Right renal cortex interstitium (tissue), 3 donors: ENCODE measurements around the gene UTS2. TPM values are rescaled to one million over a fixed set of nuclear protein-coding genes. Genes with fewer than 3 reads are reported as not detected.

Experiments
- DNase-seq, 3 donors: peaks; one replicate each; pipeline ENCODE4 v3.0.0-alpha.2; 2013; ENCODE audit warnings: low read depth in 3 of 3, low spot score in 2 of 3
- polyA plus RNA-seq, 3 donors: library from polyadenylated mRNA; unstranded; fragments of 120-200 nt; gene quantifications; one replicate each; pipeline ENCODE4 v1.2.1, GENCODE V29; 2013; ENCODE audit not compliant: insufficient read length in 3 of 3

UTS2 gene
- polyA plus RNA-seq, 3 donors, result 0.12 to 0.40 TPM; not detected in 1

- no peak for DNase-seq
These were observed 11.0 kb upstream of the UTS2 start for GRCh38 chr1:7863756-7864328.

GRCh38 chr1:7862211-7863060 is 9.6 kb upstream of the UTS2 start:
- DNase-seq, result no peak

GRCh38 chr1:7861452-7861851 is 8.6 kb upstream of the UTS2 start:
- no peak for DNase-seq

- DNase-seq, result no peak
These were observed 7.3 kb upstream of the UTS2 start for GRCh38 chr1:7860130-7860529.

- DNase-seq, result no peak
These were observed 6.5 kb upstream of the UTS2 start for GRCh38 chr1:7859406-7859805.

- no peak for DNase-seq
These were observed 5.1 kb upstream of the UTS2 start for GRCh38 chr1:7857985-7858384.

- no peak for DNase-seq
These were observed 4.1 kb upstream of the UTS2 start for GRCh38 chr1:7857000-7857399.

GRCh38 chr1:7856345-7856744 is 3.5 kb upstream of the UTS2 start:
- no peak for DNase-seq

GRCh38 chr1:7853684-7854026 is 790 bp upstream of the UTS2 start:
- DNase-seq, result no peak

- DNase-seq, result no peak
These were observed 2.1 kb downstream of the UTS2 start for GRCh38 chr1:7850786-7851185.

- DNase-seq, result no peak
These were observed 5.3 kb downstream of the UTS2 start for GRCh38 chr1:7847599-7847998.

- DNase-seq, result no peak
These were observed 6.2 kb downstream of the UTS2 start for GRCh38 chr1:7846656-7847055.

GRCh38 chr1:7845761-7846160 is 7.1 kb downstream of the UTS2 start:
- no peak for DNase-seq

GRCh38 chr1:7842517-7842916 is 10.3 kb downstream of the UTS2 start:
- no peak for DNase-seq

GRCh38 chr1:7839526-7839925 is 13.3 kb downstream of the UTS2 start:
- no peak for DNase-seq

GRCh38 chr1:7838714-7839113 is 14.2 kb downstream of the UTS2 start:
- DNase-seq, result no peak

GRCh38 chr1:7833035-7833434 is 19.8 kb downstream of the UTS2 start:
- DNase-seq, result no peak

- no peak for DNase-seq
These were observed 21.4 kb downstream of the UTS2 start for GRCh38 chr1:7831458-7831857.

GRCh38 chr1:7827126-7827955 is 25.5 kb downstream of the UTS2 start:
- DNase-seq, result no peak

- DNase-seq, result no peak
These were observed 26.5 kb downstream of the UTS2 start for GRCh38 chr1:7826363-7826762.

GRCh38 chr1:7824701-7825100 is 28.2 kb downstream of the UTS2 start:
- no peak for DNase-seq

GRCh38 chr1:7821282-7821681 is 31.6 kb downstream of the UTS2 start:
- DNase-seq, result no peak
